HepG2 (cell line): ENCODE measurements around the gene TAF1B. TPM values are rescaled to one million over a fixed set of nuclear protein-coding genes. Genes with fewer than 3 reads are reported as not detected.
A peak's percentile ranks its signal among the peaks of the same experiment; 100 is the strongest.

ENCODE experiments used
- DRAP1 ChIP-seq: IDR thresholded peaks from 2 replicates; pipeline ENCODE4 v1.6.1; 2016; ENCODE audit warnings: missing genetic modification reagents, missing compliant biosample characterization
- ELK4 ChIP-seq: sonication (generic); formaldehyde crosslinking; IDR thresholded peaks from 2 replicates; pipeline ENCODE4 v1.9.0; 2021; ENCODE audit warnings: missing genetic modification reagents, borderline replicate concordance
- GLMP ChIP-seq: sonication (generic); formaldehyde crosslinking; IDR thresholded peaks from 2 replicates; pipeline ENCODE4 v1.9.0; 2021; ENCODE audit warnings: missing genetic modification reagents, mild to moderate bottlenecking, borderline replicate concordance
- GRHL1 ChIP-seq: sonication (generic); formaldehyde crosslinking; conservative IDR thresholded peaks from 2 replicates; pipeline ENCODE4 v1.8.0; 2022; ENCODE audit warnings: missing genetic modification reagents
- KMT2B ChIP-seq: IDR thresholded peaks from 2 replicates; pipeline ENCODE4 v1.6.1; 2016; ENCODE audit warnings: missing genetic modification reagents, missing compliant biosample characterization
- LRRFIP1 ChIP-seq: sonication (generic); formaldehyde crosslinking; conservative IDR thresholded peaks from 2 replicates; pipeline ENCODE4 v1.4.0; 2020; ENCODE audit warnings: missing genetic modification reagents
- POLR2G ChIP-seq: fragments of 200-400 bp; formaldehyde crosslinking; IDR thresholded peaks from 2 replicates; pipeline ENCODE4 v1.6.1; 2018; ENCODE audit warnings: mild to moderate bottlenecking, low read depth, low read length, moderate library complexity
- SP1 ChIP-seq, 2 experiments: fragments of 450-650 bp in 1 of 2; sonication (generic) in 1 of 2; formaldehyde crosslinking in 1 of 2; IDR thresholded peaks; 2 replicates each; pipeline versions ENCODE4 v1.4.0 to v1.6.1; 2016 to 2020; ENCODE audit warnings: missing genetic modification reagents in 1 of 2
- SSRP1 ChIP-seq: IDR thresholded peaks from 2 replicates; pipeline ENCODE4 v1.6.1; 2016; ENCODE audit warnings: control low read depth
- TBX2 ChIP-seq: sonication (generic); formaldehyde crosslinking; IDR thresholded peaks from 2 replicates; pipeline ENCODE4 v1.5.0; 2020; ENCODE audit warnings: missing genetic modification reagents, mild to moderate bottlenecking, borderline replicate concordance
- ZBTB38 ChIP-seq: sonication (generic); formaldehyde crosslinking; IDR thresholded peaks from 2 replicates; pipeline ENCODE4 v1.5.1; 2020; ENCODE audit warnings: mild to moderate bottlenecking, missing genetic modification reagents
- ZBTB4 ChIP-seq: sonication (generic); formaldehyde crosslinking; IDR thresholded peaks from 2 replicates; pipeline ENCODE4 v1.4.0; 2020; ENCODE audit warnings: missing genetic modification reagents, mild to moderate bottlenecking, borderline replicate concordance
- ZBTB7A ChIP-seq: sonication (generic); formaldehyde crosslinking; IDR thresholded peaks from 2 replicates; pipeline ENCODE4 v1.8.0; 2022; ENCODE audit warnings: mild to moderate bottlenecking, missing genetic modification reagents
- ZFAT ChIP-seq: sonication (generic); formaldehyde crosslinking; conservative IDR thresholded peaks from 2 replicates; pipeline ENCODE4 v1.8.1; 2023; ENCODE audit warnings: missing genetic modification reagents, inconsistent platforms
- ZNF282 ChIP-seq: fragments of 450-650 bp; IDR thresholded peaks from 2 replicates; pipeline ENCODE4 v1.6.1; 2018; ENCODE audit not compliant: partially characterized antibody
- ZNF331 ChIP-seq: sonication (generic); formaldehyde crosslinking; IDR thresholded peaks from 2 replicates; pipeline ENCODE4 v1.4.0; 2020; ENCODE audit warnings: missing genetic modification reagents
- ZNF546 ChIP-seq: sonication (generic); formaldehyde crosslinking; conservative IDR thresholded peaks from 2 replicates; pipeline ENCODE4 v1.8.1; 2023; ENCODE audit warnings: mild to moderate bottlenecking, missing genetic modification reagents
- ZNF598 ChIP-seq: sonication (generic); formaldehyde crosslinking; IDR thresholded peaks from 2 replicates; pipeline ENCODE4 v1.5.1; 2020; ENCODE audit warnings: mild to moderate bottlenecking, missing genetic modification reagents, borderline replicate concordance
- polyA plus RNA-seq, 8 experiments: library from polyadenylated mRNA; depleted of rRNA in 3 of 8; stranded (reverse) in 7 of 8; unstranded in 1 of 8; fragments of >200 nt; fragmentation: Illumina TruSeq in 4 of 8; extraction: Trizol in 4 of 8; gene quantifications; 2 replicates each; pipeline versions ENCODE4 v1.2.1 to v1.2.3, GENCODE V29; 2011 to 2016; ENCODE audit warnings: low read depth in 4 of 8, missing spikeins in 1 of 8, mixed read lengths in 1 of 8; ENCODE audit not compliant: insufficient read depth in 1 of 8
- total RNA-seq, 5 experiments: library from RNA; depleted of rRNA; stranded (reverse); fragments of >200 nt; fragmentation: Illumina TruSeq; extraction: Trizol; gene quantifications; 2 replicates each; pipeline ENCODE4 v1.2.3, GENCODE V29; 2016; ENCODE audit warnings: low read depth in 1 of 5

The TAF1B gene
- total and polyA plus RNA-seq, 2 of the 13 experiments (the other 11 are each of a cell fraction or from before 2014, with no cell fraction given) = 13.3 to 27.7 TPM

- TF ChIP-seq GRHL1 (CRISPR knock-in tag) = no peak
- TF ChIP-seq KMT2B (CRISPR knock-in tag) = no peak; the same call in 1 of the 2 replicates
- no peak for TF ChIP-seq GLMP (CRISPR knock-in tag)
- TF ChIP-seq ZBTB38 (CRISPR knock-in tag) = peak; percentile 34; the same call in 1 of the 2 replicates
- no peak for TF ChIP-seq ZNF282
- no peak for TF ChIP-seq ZBTB4 (CRISPR knock-in tag)
- no peak for TF ChIP-seq SSRP1 (CRISPR knock-in tag)
- peak; percentile 79 for TF ChIP-seq ZBTB7A
- TF ChIP-seq LRRFIP1 (CRISPR knock-in tag) = no peak
- peak; percentile 53 for TF ChIP-seq TBX2
- TF ChIP-seq ZNF331 = no peak
- peak; percentile 89; the same call in 1 of the 2 replicates for TF ChIP-seq ZNF598 (CRISPR knock-in tag)
- TF ChIP-seq DRAP1 (CRISPR knock-in tag) = no peak; the same call in 1 of the 2 replicates
- TF ChIP-seq ZNF546 (CRISPR knock-in tag) = no peak
- TF ChIP-seq SP1 (IDR thresholded peaks at IDR 0.05) = no peak
- no peak; the same call in 1 of the 2 replicates for TF ChIP-seq SP1 (CRISPR knock-in tag; IDR thresholded peaks at IDR 0.05)
- TF ChIP-seq POLR2G = no peak
- no peak for TF ChIP-seq ZFAT (CRISPR knock-in tag)
- TF ChIP-seq ELK4 (CRISPR knock-in tag) = no peak
Observed at GRCh38 chr2:9800975-9801726, 42.1 kb upstream of the TAF1B start (continued).
